IMR-90 (cell line): ENCODE results near the gene KIAA0232. TPM values are rescaled to one million over a fixed set of nuclear protein-coding genes. Genes with fewer than 3 reads are reported as not detected.

ENCODE experiments used
- ATAC-seq: fragments of 200-7000 bp; cut with Tn5 transposase; 2 replicates; pipeline ENCODE4 v1.9.1; 2020; ENCODE audit warnings: low read depth, mild to moderate bottlenecking, moderate library complexity
- BruUV-seq: library from RNA; stranded (reverse); fragments of 400-500 nt; replicated peaks from 2 replicates; lab custom pipeline; 2021; lab: Mats Ljungman, UMichigan
- CTCF ChIA-PET: fragments of 300-600 bp; formaldehyde crosslinking; extraction: SDS; loops from one replicate; lab custom pipeline; 2021; ENCODE audit warnings: antibody characterized with exemption; lab: Yijun Ruan, JAX
- POLR2A ChIA-PET: fragments of 300-600 bp; sonication (Branson Sonifier 250); formaldehyde crosslinking; loops from one replicate; lab custom pipeline; 2022; ENCODE audit warnings: antibody characterized with exemption; ENCODE audit not compliant: unreplicated experiment; lab: Charles Lee
- DNase-seq: peaks from one replicate; pipeline ENCODE4 v3.0.0; 2013
- H2AFZ ChIP-seq: replicated peaks from 2 replicates; pipeline ENCODE3; 2013; ENCODE audit warnings: low read length, mild to moderate bottlenecking; ENCODE audit not compliant: poor library complexity
- H2AK5ac ChIP-seq: 2 replicates; pipeline ENCODE4 v1.6.1; 2013; ENCODE audit warnings: low read depth, low read length, inconsistent platforms
- H2AK9ac ChIP-seq: replicated peaks from 2 replicates; pipeline ENCODE3; 2013; ENCODE audit warnings: mild to moderate bottlenecking, low read depth, low read length, moderate library complexity; ENCODE audit not compliant: poor library complexity
- H2BK120ac ChIP-seq: 2 replicates; pipeline ENCODE4 v1.6.1; 2013; ENCODE audit warnings: low read depth, low read length, inconsistent platforms
- H2BK15ac ChIP-seq: 3 replicates; pipeline ENCODE4 v1.6.1; 2013; ENCODE audit warnings: low read depth, low read length, inconsistent platforms
- H2BK20ac ChIP-seq: 2 replicates; pipeline ENCODE4 v1.6.1; 2013; ENCODE audit warnings: low read depth, mild to moderate bottlenecking, inconsistent platforms, low read length, moderate library complexity
- H2BK5ac ChIP-seq: 2 replicates; pipeline ENCODE4 v1.6.1; 2013; ENCODE audit warnings: mild to moderate bottlenecking, low read depth, low read length, inconsistent platforms; ENCODE audit not compliant: poor library complexity, severe bottlenecking
- H3K14ac ChIP-seq: replicated peaks from 2 replicates; pipeline ENCODE4 v1.6.1; 2013; ENCODE audit warnings: low read depth, low read length, inconsistent platforms
- H3K18ac ChIP-seq: 2 replicates; pipeline ENCODE4 v1.6.1; 2013; ENCODE audit warnings: low read depth, low read length, control low read depth
- H3K23ac ChIP-seq: 2 replicates; pipeline ENCODE4 v1.6.1; 2013; ENCODE audit warnings: low read depth, low read length, inconsistent platforms
- H3K27ac ChIP-seq: 2 replicates; pipeline ENCODE4 v1.5.1; 2013; ENCODE audit warnings: mild to moderate bottlenecking, control low read depth, low read length; ENCODE audit not compliant: insufficient read depth
- H3K27me3 ChIP-seq: 2 replicates; pipeline ENCODE4 v1.6.1; 2013; ENCODE audit warnings: low read length; ENCODE audit not compliant: control insufficient read depth, insufficient read depth
- H3K36me3 ChIP-seq: 2 replicates; pipeline ENCODE4 v1.6.1; 2013; ENCODE audit warnings: low read length, mixed read lengths; ENCODE audit not compliant: control insufficient read depth, insufficient read depth
- H3K4ac ChIP-seq: 2 replicates; pipeline ENCODE4 v1.6.1; 2013; ENCODE audit warnings: low read depth, low read length, inconsistent platforms
- H3K4me1 ChIP-seq: 2 replicates; pipeline ENCODE4 v1.6.1; 2013; ENCODE audit warnings: low read length, mixed read lengths; ENCODE audit not compliant: control insufficient read depth, insufficient read depth
- H3K4me2 ChIP-seq: 2 replicates; pipeline ENCODE4 v1.6.1; 2013; ENCODE audit warnings: low read depth, mild to moderate bottlenecking, control low read depth, low read length, moderate library complexity
- H3K4me3 ChIP-seq: 2 replicates; pipeline ENCODE4 v1.5.1; 2013; ENCODE audit warnings: low read depth, mild to moderate bottlenecking, control low read depth, low read length, moderate library complexity; ENCODE audit not compliant: insufficient read depth
- H3K56ac ChIP-seq: 2 replicates; pipeline ENCODE4 v1.6.1; 2013; ENCODE audit warnings: low read length, inconsistent platforms; ENCODE audit not compliant: insufficient read depth; ENCODE audit errors: extremely low read depth
- H3K79me1 ChIP-seq, 2 experiments: 2 replicates each; pipeline ENCODE4 v1.6.1; 2013; ENCODE audit warnings: low read length in 2 of 2, inconsistent platforms in 1 of 2, low read depth in 1 of 2
- H3K9ac ChIP-seq: 2 replicates; pipeline ENCODE4 v1.6.1; 2013; ENCODE audit warnings: low read depth, low read length, control low read depth
- H3K9me1 ChIP-seq: 2 replicates; pipeline ENCODE4 v1.6.1; 2013; ENCODE audit warnings: low read length, inconsistent platforms; ENCODE audit not compliant: insufficient read depth
- H3K9me3 ChIP-seq: 2 replicates; pipeline ENCODE4 v1.6.1; 2013; ENCODE audit warnings: low read length; ENCODE audit not compliant: control insufficient read depth, insufficient read depth
- H4K20me1 ChIP-seq: 2 replicates; pipeline ENCODE4 v1.6.1; 2013; ENCODE audit warnings: low read length, inconsistent platforms; ENCODE audit not compliant: insufficient read depth
- H4K5ac ChIP-seq: 2 replicates; pipeline ENCODE4 v1.6.1; 2013; ENCODE audit warnings: mild to moderate bottlenecking, low read depth, low read length, control low read depth
- H4K8ac ChIP-seq, 2 experiments: 2 replicates each; pipeline ENCODE4 v1.6.1; 2013; ENCODE audit warnings: low read depth in 2 of 2, low read length in 2 of 2, control low read depth in 1 of 2, inconsistent platforms in 1 of 2
- H4K91ac ChIP-seq: 2 replicates; pipeline ENCODE4 v1.6.1; 2013; ENCODE audit warnings: low read depth, low read length, inconsistent platforms; ENCODE audit not compliant: insufficient read depth
- RFX5 ChIP-seq: IDR thresholded peaks from 2 replicates; pipeline ENCODE4 v1.8.0; 2012; ENCODE audit warnings: low read depth, mild to moderate bottlenecking, low read length, moderate library complexity
- USF2 ChIP-seq: fragments of 150-350 bp; IDR thresholded peaks from 2 replicates; pipeline ENCODE4 v1.6.1; 2017; ENCODE audit warnings: mild to moderate bottlenecking, antibody characterized with exemption, low read length, low read depth
- WGBS, 2 experiments: methylation state at CpG; one replicate each; pipeline versions ENCODE4 v1.1.5 to v1.1.7; 2013; ENCODE audit warnings: missing lambda C conversion rate in 2 of 2; ENCODE audit not compliant: insufficient read length in 1 of 2; ENCODE audit errors: extremely low coverage in 2 of 2; 5-methylcytosine and 5-hydroxymethylcytosine counted together
- dilution Hi-C: fragments of 300-500 bp; cut with HindIII; formaldehyde crosslinking; loops from one replicate; pipeline ENCODE4 v1.14.3; 2018; ENCODE audit warnings: low sequenced_read_pairs; ENCODE audit not compliant: unreplicated experiment
- in situ Hi-C: fragments of 300-500 bp; cut with MboI; formaldehyde crosslinking; loops from 3 replicates; pipeline ENCODE4 v1.14.3; 2019; ENCODE audit warnings: low sequenced_read_pairs, inconsistent platforms, mixed read lengths
- intact Hi-C: fragments of 100-400 bp; cut with micrococcal nuclease; formaldehyde crosslinking; loops from 2 replicates; pipeline ENCODE4 v1.10.0; 2022
- polyA plus RNA-seq, 3 experiments: library from polyadenylated mRNA; depleted of rRNA; stranded (reverse); fragments of >200 nt; gene quantifications; 2 replicates each; pipeline ENCODE4 v1.2.3, GENCODE V29; 2012; ENCODE audit warnings: low replicate concordance in 1 of 3
- total RNA-seq: library from RNA; depleted of rRNA; stranded (reverse); fragments of >200 nt; gene quantifications from 2 replicates; pipeline ENCODE4 v1.2.3, GENCODE V29; 2012
- TF ChIP-seq, protein P1 (sequence below): fragments of 150-350 bp; IDR thresholded peaks from 2 replicates; pipeline ENCODE4 v1.6.1; 2016; ENCODE audit warnings: low read depth, mild to moderate bottlenecking, low read length, moderate library complexity, borderline replicate concordance

Gene KIAA0232
- total and polyA plus RNA-seq, 2 of the 4 experiments (the other 2 are of a cell fraction) = 6.8 to 19.5 TPM

- Histone ChIP-seq H2AK9ac (no peak overlapping the region), H4K20me1 (peaks cover 9% of the 10 kb centered on the region), H2BK15ac (no peak overlapping the region), H3K36me3 (peaks cover 32% of the 10 kb centered on the region), H2AFZ (no peak overlapping the region), H4K8ac (no peak overlapping the region), H3K14ac (no peak overlapping the region), H4K5ac (no peak overlapping the region), H3K18ac (no peak overlapping the region), H3K27ac (no peak overlapping the region), H3K4me2 (no peak overlapping the region), H3K9me1 (peaks cover 10% of the 10 kb centered on the region), H3K4me3 (no peak overlapping the region), H3K9ac (no peak overlapping the region), H2BK120ac (no peak overlapping the region), H2BK5ac (no peak overlapping the region), H3K4me1 (peaks cover 5% of the 10 kb centered on the region; the same call in 1 of the 2 replicates), H3K9me3 (no peaks in the 10 kb centered on the region), H2AK5ac (no peak overlapping the region), H3K79me1 (peaks cover 31 to 39% of the 10 kb centered on the region in 2 experiments), H4K91ac (no peak overlapping the region), H3K27me3 (no peaks in the 10 kb centered on the region), H3K23ac (no peak overlapping the region), H3K4ac (no peak overlapping the region), H3K56ac (no peak overlapping the region), H2BK20ac (no peak overlapping the region)
- ATAC-seq = no peak
- intact Hi-C loops = no loop called here
- TF ChIP-seq, protein P1, sequence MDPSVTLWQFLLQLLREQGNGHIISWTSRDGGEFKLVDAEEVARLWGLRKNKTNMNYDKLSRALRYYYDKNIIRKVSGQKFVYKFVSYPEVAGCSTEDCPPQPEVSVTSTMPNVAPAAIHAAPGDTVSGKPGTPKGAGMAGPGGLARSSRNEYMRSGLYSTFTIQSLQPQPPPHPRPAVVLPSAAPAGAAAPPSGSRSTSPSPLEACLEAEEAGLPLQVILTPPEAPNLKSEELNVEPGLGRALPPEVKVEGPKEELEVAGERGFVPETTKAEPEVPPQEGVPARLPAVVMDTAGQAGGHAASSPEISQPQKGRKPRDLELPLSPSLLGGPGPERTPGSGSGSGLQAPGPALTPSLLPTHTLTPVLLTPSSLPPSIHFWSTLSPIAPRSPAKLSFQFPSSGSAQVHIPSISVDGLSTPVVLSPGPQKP = no peak
- TF ChIP-seq RFX5 = no peak
- no peak for TF ChIP-seq USF2
- dilution Hi-C loops = no loop called here
- ChIA-PET POLR2A (no interaction called here), CTCF (no interaction called here)
- in situ Hi-C loops = no loop called here
- no TSS peak for BruUV-seq
- DNase-seq = no peak
- WGBS, 2 experiments = no CpG with 5 or more reads among the region's 6 CpGs
Observed at GRCh38 chr4:6858997-6859396, 76.5 kb downstream of the KIAA0232 start.
